Activated naive CD4-positive, alpha-beta T cell treated with anti-CD3 and anti-CD28 coated beads, Interleukin-2, amount 50 U/mL, for 24 hours (primary cell): ENCODE results near the gene CEP68.
A peak's percentile ranks its signal among the peaks of the same experiment; 100 is the strongest.
"Not testable (repeated sequence)": the region's sequence is repeated elsewhere in the genome, so short reads cannot be mapped to it uniquely, and the experiment has no call there.

Source experiments
- H3K27ac Mint-ChIP-seq: one replicate; pipeline ENCODE4 v1.8.0; 2021; ENCODE audit warnings: mild to moderate bottlenecking, mixed read lengths
- H3K27me3 Mint-ChIP-seq: one replicate; pipeline ENCODE4 v1.8.0; 2021; ENCODE audit warnings: mixed read lengths
- H3K36me3 Mint-ChIP-seq: one replicate; pipeline ENCODE4 v1.8.0; 2021; ENCODE audit warnings: mixed read lengths
- H3K4me1 Mint-ChIP-seq: one replicate; pipeline ENCODE4 v1.8.0; 2021; ENCODE audit warnings: mixed read lengths
- H3K4me3 Mint-ChIP-seq: one replicate; pipeline ENCODE4 v1.8.0; 2021; ENCODE audit warnings: mild to moderate bottlenecking, mixed read lengths
- H3K9me3 Mint-ChIP-seq: one replicate; pipeline ENCODE4 v1.8.0; 2021; ENCODE audit warnings: mixed read lengths

CEP68 gene, protein sequence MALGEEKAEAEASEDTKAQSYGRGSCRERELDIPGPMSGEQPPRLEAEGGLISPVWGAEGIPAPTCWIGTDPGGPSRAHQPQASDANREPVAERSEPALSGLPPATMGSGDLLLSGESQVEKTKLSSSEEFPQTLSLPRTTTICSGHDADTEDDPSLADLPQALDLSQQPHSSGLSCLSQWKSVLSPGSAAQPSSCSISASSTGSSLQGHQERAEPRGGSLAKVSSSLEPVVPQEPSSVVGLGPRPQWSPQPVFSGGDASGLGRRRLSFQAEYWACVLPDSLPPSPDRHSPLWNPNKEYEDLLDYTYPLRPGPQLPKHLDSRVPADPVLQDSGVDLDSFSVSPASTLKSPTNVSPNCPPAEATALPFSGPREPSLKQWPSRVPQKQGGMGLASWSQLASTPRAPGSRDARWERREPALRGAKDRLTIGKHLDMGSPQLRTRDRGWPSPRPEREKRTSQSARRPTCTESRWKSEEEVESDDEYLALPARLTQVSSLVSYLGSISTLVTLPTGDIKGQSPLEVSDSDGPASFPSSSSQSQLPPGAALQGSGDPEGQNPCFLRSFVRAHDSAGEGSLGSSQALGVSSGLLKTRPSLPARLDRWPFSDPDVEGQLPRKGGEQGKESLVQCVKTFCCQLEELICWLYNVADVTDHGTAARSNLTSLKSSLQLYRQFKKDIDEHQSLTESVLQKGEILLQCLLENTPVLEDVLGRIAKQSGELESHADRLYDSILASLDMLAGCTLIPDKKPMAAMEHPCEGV

DNA sequence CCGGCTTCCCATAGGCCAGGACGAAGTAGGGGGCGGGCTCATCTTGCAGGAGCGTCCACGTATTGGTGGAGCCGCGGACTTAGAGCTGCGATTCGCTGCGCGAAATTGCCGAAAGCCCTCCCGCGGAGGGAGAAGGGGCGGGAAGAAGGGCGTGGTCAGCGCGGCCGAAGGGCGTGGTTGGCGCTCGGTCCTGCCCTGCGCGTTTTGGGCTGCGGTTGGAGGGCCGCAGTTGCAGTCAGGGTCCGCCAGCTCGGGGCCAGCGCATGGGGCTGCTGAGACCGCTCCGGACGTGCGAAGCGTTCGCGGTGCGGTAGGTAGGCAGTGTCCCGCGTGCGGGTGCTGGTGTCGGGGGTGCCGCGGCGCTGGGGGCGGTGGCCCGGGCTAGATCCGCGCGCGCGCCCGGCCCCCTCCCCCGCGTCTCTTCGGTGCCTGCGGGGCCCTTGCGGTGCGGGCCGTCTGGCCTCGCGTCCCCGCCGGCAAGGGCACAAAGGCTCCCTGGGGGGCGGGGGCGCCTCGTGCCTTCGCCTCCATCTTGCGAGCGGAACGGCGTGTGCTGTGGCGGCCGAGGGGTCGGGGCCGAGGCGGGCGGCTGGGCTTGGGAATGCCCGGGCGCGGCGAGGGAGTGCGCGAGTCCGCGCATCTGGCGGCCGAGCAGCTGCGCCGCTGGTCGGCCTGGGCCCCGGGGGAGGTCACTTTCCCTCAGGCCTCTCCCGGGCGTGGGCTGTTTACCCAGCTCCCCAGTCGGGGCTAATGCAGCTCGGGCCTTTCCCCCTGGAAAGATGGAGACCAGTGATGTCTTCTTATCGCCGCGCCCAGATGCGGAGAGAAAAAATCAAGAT lies at the start of gene CEP68:
Gene CEP68, plus strand, starts transcription at position 202 of the 839 bp plus-strand sequence. CDS start 13,029 bp downstream, outside the sequence.
- peak within 1 kb of the TSS; percentile 96 for H3K27ac Mint-ChIP-seq
- H3K27me3 Mint-ChIP-seq: no peaks in the 10 kb centered on the region
- H3K4me3 Mint-ChIP-seq: peak within 1 kb of the TSS; percentile 93
- peaks cover 1% of the 10 kb centered on the region for H3K36me3 Mint-ChIP-seq
- H3K9me3 Mint-ChIP-seq: no peaks in the 10 kb centered on the region
- peaks cover 70% of the 10 kb centered on the region for H3K4me1 Mint-ChIP-seq

DNA sequence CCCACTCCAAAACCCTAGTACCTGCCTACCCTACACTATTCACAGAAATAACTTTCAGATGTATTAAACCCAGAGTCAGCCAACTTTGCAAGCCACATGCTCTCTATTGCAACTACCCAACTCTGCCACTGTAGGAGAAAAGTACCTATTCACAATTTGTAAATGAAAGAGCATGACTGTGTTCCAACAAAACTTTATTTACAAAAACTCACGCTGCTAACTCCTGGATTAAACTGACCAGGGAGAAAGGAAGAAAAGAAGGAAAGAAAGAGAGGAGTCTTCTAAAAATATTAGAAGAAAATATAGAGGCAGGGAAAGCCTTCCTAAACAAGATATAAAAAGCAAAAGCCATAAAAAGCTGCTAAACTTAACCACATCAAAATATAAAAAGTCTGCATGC lies 42.4 kb upstream of the CEP68 start:
- Mint-ChIP-seq H3K4me3 (no peak overlapping the region), H3K9me3 (no peaks in the 10 kb centered on the region), H3K4me1 (peaks cover 7% of the 10 kb centered on the region), H3K27me3 (no peaks in the 10 kb centered on the region), H3K27ac (no peak overlapping the region), H3K36me3 (peaks cover 21% of the 10 kb centered on the region)

DNA sequence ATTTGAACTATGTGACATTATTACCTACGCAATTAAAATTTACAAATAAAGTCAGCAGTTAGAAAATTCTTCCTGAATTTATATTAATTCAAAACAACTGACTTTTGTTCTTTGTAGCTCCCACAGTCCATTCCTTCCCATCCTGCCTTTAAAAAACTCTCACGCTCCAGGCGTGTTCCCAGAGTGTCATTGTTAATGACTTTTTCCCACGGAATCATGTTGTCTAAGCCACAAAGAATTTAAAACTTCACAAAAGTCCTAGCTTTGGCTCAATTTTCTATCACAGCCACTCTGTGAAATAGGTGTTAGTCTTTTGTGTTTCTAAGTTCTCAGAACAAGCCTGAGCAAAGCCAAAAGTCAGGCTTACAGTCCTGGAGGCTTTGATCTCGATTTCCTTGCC lies 40.5 kb upstream of the CEP68 start:
- Mint-ChIP-seq H3K27ac (no peak overlapping the region), H3K36me3 (peaks cover 19% of the 10 kb centered on the region), H3K4me3 (no peak overlapping the region), H3K4me1 (peaks cover 7% of the 10 kb centered on the region), H3K9me3 (no peaks in the 10 kb centered on the region), H3K27me3 (no peaks in the 10 kb centered on the region)

DNA sequence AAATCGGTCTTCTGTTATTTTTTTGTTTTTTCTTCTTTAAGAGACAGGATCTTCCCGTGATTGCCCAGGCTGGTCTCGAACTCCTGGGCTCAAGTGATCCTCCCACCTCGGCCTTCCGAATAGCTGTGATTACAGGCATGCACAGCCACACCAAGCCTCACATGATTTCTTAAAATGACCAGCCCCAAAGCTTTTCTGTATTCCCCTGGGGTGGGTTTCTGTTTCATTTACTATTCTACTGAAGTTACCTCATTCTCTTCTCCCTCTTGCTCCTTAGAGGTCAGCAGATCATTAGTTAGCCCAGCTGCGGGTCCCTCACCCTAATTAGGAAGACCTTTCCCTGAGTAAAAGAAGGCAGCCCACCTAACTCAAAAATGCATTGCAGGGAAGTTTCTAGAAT lies 39.4 kb upstream of the CEP68 start:
- Mint-ChIP-seq H3K4me1 (peaks cover 7% of the 10 kb centered on the region), H3K4me3 (no peak overlapping the region)

DNA sequence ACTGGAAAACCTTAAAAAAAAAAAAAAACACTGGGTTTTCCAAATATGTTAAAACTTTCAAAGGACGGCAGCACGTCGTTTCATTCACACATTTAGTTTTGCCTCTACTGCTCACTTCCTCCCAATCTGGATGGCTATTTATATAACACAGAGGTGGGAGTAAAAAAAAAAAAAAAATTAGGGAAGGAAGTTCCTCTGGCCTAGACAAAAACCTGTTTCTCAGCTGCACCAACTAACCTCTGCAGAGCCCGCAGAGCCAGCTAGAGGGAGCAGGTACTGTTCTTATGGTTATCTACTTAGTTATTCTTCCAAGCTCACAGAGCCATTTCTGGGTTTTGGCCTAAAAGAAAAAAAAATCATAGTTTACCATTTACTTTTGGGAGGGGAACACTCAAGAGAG lies 38.9 kb upstream of the CEP68 start:
- no peaks in the 10 kb centered on the region for H3K9me3 Mint-ChIP-seq
- H3K27me3 Mint-ChIP-seq: no peaks in the 10 kb centered on the region
- peaks cover 19% of the 10 kb centered on the region for H3K36me3 Mint-ChIP-seq
- H3K27ac Mint-ChIP-seq: no peak overlapping the region
- H3K4me1 Mint-ChIP-seq: peaks cover 7% of the 10 kb centered on the region
- no peak overlapping the region for H3K4me3 Mint-ChIP-seq

More for the DNA sequence above, 39.4 kb upstream of the CEP68 start:
- Mint-ChIP-seq H3K27ac (no peak overlapping the region), H3K36me3 (peaks cover 19% of the 10 kb centered on the region), H3K27me3 (no peaks in the 10 kb centered on the region), H3K9me3 (no peaks in the 10 kb centered on the region)

DNA sequence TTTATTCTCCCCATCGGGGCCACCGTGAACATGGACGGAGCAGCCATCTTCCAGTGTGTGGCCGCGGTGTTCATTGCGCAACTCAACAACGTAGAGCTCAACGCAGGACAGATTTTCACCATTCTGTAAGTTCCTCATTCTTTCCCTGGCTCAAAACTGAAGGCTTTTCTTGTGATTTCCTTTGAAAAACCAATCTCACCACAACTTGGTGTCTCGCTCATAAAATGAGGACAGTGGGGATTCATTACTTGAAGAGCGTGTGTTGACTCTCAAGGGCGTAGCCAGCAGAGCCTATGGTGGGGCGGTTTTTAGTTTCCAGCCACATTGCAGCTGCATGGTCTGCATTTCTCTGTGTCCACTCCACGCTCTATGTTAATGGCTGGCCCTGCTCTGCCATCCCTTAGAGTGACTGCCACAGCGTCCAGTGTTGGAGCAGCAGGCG lies 38.1 kb upstream of the CEP68 start:
- Mint-ChIP-seq H3K36me3 (peaks cover 19% of the 10 kb centered on the region), H3K9me3 (no peaks in the 10 kb centered on the region), H3K4me3 (no peak overlapping the region)

DNA sequence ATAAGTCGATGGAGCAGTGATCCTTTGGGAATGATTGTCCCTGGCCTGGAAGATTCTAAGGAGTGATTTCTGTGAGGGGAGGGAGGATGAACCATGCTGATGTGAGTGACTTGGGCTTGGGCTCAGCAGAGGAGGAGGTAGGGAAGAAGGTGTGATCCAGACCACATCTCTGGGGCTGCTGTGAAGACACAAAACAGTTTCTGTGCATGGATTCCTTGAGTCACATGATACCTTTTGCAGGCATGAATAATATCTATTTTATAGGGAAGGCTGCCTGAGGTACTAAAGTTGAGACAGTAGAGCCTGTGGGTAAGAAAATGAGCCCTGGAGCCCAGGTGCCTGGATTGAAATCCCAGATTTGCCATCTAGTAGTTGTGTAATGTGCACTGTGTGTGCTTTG lies 37.2 kb upstream of the CEP68 start:
- no peaks in the 10 kb centered on the region for H3K27me3 Mint-ChIP-seq
- no peak overlapping the region for H3K4me3 Mint-ChIP-seq
- H3K9me3 Mint-ChIP-seq: no peaks in the 10 kb centered on the region
- H3K36me3 Mint-ChIP-seq: peaks cover 17% of the 10 kb centered on the region
- peaks cover 3% of the 10 kb centered on the region for H3K4me1 Mint-ChIP-seq
- no peak overlapping the region for H3K27ac Mint-ChIP-seq

More for the DNA sequence above, 38.1 kb upstream of the CEP68 start:
- H3K4me1 Mint-ChIP-seq: peaks cover 7% of the 10 kb centered on the region
- H3K27ac Mint-ChIP-seq: no peak overlapping the region
- H3K27me3 Mint-ChIP-seq: no peaks in the 10 kb centered on the region

DNA sequence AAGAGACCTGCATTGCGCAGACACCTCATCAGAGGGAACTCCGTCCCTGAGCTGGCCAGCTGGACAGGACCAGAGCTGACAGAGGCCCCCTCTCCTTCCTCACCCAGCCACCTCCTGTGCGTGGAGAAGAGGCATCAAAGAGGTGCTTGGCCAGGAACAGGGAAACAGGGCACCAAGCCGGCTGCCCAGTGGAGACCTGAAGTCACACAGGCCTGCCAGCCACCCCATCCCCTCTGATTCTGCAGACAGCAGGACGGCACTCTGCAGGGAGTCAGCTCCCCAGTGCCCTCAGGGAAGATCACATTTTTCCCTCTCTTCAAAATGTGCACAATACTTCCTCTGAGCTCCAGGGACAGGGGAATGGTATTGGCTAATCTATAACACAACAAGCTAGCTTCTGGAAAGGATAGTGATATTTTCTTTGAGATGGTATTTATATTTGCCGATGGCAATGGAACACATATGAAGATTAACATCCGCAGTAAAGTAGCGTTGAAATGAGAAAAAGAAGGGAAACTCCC lies 36.5 kb upstream of the CEP68 start:
- no peak overlapping the region for H3K4me3 Mint-ChIP-seq
- H3K27me3 Mint-ChIP-seq: no peaks in the 10 kb centered on the region
- no peak overlapping the region for H3K27ac Mint-ChIP-seq
- H3K36me3 Mint-ChIP-seq: peaks cover 17% of the 10 kb centered on the region
- no peaks in the 10 kb centered on the region for H3K9me3 Mint-ChIP-seq
- H3K4me1 Mint-ChIP-seq: peaks cover 3% of the 10 kb centered on the region

DNA sequence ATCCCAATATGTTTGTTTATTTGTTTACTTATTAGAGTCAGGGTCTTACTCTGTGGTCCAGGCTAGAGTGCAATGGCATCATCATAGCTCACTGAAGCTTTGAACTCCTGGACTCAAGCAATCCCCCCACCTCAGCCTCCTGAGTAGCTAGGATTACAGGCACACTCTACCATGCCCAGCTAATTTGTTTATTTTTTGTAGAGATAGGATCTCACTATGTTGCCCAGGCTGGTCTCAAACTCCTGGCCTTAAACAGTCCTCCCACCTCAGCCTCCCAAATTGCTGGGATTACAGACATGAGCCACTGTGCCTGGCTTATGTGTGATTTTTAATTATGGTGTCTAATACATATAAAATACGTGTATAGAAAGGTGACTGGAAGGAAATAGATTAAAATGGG lies 36.0 kb upstream of the CEP68 start:
- H3K4me3 Mint-ChIP-seq, H3K4me1 Mint-ChIP-seq, H3K27ac Mint-ChIP-seq, H3K27me3 Mint-ChIP-seq, H3K9me3 Mint-ChIP-seq: not testable (repeated sequence)
- H3K36me3 Mint-ChIP-seq: peaks cover 14% of the 10 kb centered on the region

DNA sequence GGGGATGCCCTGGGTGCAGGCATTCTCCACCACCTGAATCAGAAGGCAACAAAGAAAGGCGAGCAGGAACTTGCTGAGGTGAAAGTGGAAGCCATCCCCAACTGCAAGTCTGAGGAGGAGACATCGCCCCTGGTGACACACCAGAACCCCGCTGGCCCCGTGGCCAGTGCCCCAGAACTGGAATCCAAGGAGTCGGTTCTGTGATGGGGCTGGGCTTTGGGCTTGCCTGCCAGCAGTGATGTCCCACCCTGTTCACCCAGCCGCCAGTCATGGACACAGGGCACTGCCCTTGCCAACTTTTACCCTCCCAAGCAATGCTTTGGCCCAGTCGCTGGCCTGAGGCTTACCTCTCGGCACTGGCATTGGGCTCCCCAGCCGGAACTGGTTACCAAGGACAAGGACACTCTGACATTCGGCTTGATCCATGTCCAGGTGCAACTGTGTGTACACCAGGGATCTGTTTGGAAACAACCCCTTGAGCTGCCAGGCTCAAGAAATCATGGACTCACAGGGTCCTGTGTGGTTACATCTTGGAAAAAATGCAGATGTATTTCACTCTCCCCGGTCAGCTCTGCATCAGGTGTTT lies 35.2 kb upstream of the CEP68 start:
- H3K36me3 Mint-ChIP-seq: peaks cover 14% of the 10 kb centered on the region
- H3K27me3 Mint-ChIP-seq: no peaks in the 10 kb centered on the region
- peaks cover 3% of the 10 kb centered on the region for H3K4me1 Mint-ChIP-seq
- no peak overlapping the region for H3K4me3 Mint-ChIP-seq
- H3K27ac Mint-ChIP-seq: no peak overlapping the region
- H3K9me3 Mint-ChIP-seq: no peaks in the 10 kb centered on the region

DNA sequence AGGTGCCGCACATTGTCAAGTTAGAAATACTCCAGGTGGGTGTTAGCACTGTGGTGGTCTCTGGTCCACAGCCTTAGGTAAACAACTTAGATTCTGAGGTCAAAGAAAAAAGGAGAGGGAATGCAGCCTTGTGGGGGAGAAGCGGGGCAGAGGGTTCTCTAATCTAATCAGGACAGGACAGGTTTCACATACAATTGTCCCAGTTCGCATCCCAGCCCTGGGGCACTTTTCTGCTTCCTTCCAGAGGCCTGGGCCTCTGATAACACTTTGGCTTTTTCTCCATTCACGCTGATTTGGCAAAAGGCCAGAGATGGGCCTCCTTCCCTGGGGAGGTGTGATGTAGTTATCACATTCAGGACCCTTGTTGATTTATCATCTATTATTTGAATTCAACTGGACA lies 34.5 kb upstream of the CEP68 start:
- H3K27me3 Mint-ChIP-seq: no peaks in the 10 kb centered on the region

DNA sequence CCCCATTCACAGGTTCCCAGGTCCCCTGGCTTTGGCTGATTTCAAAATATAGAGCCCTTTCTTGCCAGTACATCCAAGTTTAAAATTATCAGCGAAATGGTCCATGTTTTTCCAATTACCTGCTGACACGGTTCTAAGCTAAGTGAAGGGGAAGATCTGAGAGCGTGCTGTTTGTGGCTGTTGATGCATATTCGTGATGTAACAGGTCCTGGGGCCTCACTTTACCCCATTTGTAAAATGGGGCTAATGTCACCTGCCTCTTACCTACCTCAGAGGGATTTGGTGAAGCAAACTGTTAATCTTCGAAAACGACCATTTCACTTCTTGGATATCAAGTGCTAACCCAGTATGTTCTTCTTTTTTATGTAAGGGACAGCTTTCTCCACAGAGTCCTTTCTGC lies 34.0 kb upstream of the CEP68 start:
- Mint-ChIP-seq H3K36me3 (peaks cover 9% of the 10 kb centered on the region), H3K4me3 (no peak overlapping the region), H3K27ac (no peak overlapping the region), H3K9me3 (no peaks in the 10 kb centered on the region), H3K4me1 (peaks cover 3% of the 10 kb centered on the region), H3K27me3 (no peaks in the 10 kb centered on the region)

More for the DNA sequence above, 34.5 kb upstream of the CEP68 start:
- Mint-ChIP-seq H3K27ac (no peak overlapping the region), H3K4me3 (no peak overlapping the region), H3K9me3 (no peaks in the 10 kb centered on the region), H3K4me1 (peaks cover 3% of the 10 kb centered on the region), H3K36me3 (peaks cover 12% of the 10 kb centered on the region)

DNA sequence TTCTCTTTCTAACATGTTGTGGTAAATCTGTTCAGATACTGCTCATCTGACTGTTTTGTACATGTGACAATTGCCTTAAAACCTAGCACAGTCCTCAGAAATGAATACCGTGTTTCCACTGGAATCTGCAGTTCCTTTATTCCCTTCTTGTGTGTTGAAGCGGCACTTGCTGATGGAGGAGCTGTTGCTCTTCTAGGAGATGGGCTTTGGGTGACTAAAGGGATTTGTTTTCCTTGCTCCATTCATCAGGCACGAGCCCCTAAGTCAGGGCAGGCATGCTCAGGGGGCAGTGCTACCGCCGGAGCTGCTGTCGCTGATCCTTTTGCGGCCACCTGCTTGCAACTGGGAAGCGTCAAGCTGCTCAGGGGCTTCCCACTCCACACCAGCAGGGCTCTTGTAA lies 32.5 kb upstream of the CEP68 start:
- Mint-ChIP-seq H3K27ac (no peak overlapping the region), H3K9me3 (no peaks in the 10 kb centered on the region), H3K4me1 (no peaks in the 10 kb centered on the region), H3K27me3 (no peaks in the 10 kb centered on the region), H3K4me3 (no peak overlapping the region), H3K36me3 (peaks cover 3% of the 10 kb centered on the region)

DNA sequence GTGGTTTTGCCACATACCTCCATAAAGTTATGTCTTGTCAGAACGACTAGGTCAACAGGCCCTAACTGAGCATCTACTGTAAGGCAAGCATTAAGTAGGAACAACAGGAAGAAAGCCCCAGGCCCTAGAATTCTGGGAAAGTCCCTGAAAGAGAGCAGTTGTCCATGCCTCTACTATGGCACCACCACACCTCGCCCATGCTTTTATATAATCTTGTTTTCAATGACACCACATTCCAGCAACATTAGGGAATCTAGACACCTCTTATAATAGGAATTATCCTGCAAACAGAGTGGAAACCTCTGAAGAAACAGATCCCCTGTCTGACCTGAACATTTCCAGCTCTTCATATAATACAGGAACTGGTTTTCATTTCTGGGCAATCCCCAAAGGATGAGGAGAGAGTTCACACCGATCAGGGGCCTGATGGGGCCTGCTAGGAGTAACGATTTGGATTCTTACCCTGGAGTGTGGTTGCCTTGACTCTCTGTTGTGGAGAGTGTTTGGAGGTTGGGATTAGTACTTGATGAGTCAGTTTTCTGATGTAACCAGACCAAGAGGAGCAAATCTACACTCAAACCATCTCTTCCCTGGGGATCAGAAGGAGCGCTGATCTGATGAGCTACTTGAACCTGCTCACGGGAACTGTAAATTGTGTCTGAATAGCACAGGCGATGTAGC lies 31.9 kb upstream of the CEP68 start:
- no peaks in the 10 kb centered on the region for H3K27me3 Mint-ChIP-seq
- no peaks in the 10 kb centered on the region for H3K4me1 Mint-ChIP-seq
- H3K4me3 Mint-ChIP-seq: no peak overlapping the region
- peak overlapping the region; percentile 30 for H3K27ac Mint-ChIP-seq
- H3K9me3 Mint-ChIP-seq: no peaks in the 10 kb centered on the region
- peaks cover 3% of the 10 kb centered on the region for H3K36me3 Mint-ChIP-seq
